AG04449 (cell line): ENCODE data around the gene YARS1.

Experiments used
- CTCF ChIA-PET: fragments of 350-600 bp; formaldehyde crosslinking; extraction: SDS; loops from one replicate; lab custom pipeline; 2021; ENCODE audit warnings: antibody characterized with exemption; lab: Yijun Ruan, JAX
- POLR2A ChIA-PET: fragments of 400-600, 350-600 bp; formaldehyde crosslinking; extraction: SDS; loops from one replicate; lab custom pipeline; 2020; ENCODE audit warnings: antibody characterized with exemption, inconsistent platforms; lab: Yijun Ruan, JAX
- DNase-seq: peaks from one replicate; pipeline ENCODE4 v3.0.0-alpha.2; 2010; ENCODE audit warnings: low read depth, low spot score
- H3K4me3 ChIP-seq: 2 replicates; pipeline ENCODE4 v1.5.1; 2011; ENCODE audit warnings: low read depth, mild to moderate bottlenecking, control low read depth, low read length
- TF ChIP-seq, protein P1 (sequence below): IDR thresholded peaks from one replicate; pipeline ENCODE4 v1.5.1; 2011; ENCODE audit warnings: mild to moderate bottlenecking, moderate library complexity, low read length, control low read depth, inconsistent platforms; ENCODE audit not compliant: insufficient read depth; ENCODE audit errors: missing control alignments

The YARS1 gene

DNA sequence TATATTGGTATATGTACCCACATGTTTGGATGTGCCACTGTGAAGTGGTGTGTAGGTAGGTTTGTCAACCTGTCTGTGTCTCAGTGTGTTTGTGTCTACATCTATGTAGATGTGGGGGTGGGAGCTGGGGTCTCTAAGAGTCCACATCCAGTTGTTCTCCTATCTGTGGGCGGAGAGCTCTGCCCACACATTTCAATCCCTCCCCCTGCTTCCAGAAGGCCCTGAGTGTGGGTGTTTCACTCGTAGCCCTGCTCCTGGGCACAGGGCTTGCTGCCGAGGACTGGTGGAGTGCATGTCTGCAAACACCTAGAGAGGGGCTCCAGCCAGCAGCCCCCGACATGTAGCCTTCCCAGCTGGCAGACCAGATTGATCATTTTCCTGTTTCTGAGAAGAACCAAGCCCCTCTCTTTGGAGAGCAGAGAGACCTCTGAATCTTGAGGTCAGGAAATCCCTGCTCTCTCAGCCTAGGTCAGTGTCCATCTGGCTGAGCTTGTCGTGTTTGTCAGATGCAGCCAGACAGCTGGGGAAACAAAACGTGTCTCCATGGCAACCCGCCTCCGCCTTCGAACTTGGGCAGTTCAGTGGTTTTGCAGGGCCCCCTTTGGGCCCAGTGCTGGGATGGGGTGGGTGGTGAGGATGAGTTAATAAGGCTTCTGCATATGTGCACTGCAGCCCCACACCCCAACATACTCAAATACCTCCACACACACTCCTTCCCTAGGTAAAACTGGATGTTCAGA is 83.4 kb downstream of the YARS1 start:
- CTCF ChIA-PET, result interaction anchor here (1.3 to 3.6 kb wide), 3 partner anchors 22 to 41 kb away, joined by 3 to 14 read pairs (median 4); no protein-coding TSS in a partner anchor

DNA sequence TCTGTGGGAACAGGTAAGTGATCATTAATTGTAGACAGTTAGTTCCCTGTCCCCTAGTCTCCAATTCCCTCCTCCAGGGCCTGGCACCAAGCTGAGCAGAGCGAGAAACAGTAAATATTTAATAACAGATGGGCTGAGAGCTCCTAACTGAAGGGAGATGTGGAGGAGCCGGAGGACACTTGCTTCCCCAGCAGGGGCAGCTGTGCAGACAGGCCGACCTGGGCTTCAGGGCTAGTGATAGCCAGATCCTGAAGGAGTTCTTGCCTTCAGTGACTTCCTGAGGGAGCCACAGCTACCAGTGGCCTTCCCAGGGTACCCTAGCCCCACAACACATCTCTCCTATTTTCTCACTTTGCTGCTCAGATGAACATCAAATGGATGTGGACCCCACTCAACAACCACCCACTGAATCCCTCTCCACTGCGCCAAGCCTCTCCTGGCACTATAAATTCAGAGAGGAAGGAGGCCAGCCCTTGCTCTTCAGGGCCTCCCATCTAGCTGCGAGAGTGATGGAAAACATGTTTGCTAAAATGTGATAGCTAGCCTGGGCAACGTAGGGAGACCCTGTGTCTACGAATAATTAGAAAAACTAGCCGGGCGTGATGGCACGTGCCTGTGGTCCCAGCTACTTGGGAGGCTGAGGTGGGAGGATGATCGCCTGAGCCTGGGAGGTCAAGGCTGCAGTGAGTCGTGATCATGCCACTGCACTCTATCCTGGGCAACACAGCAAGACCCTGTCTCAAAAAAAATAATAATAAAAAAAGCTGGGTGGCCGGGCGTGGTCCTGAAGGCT is 87.7 kb downstream of the YARS1 start:
- TF ChIP-seq, protein P1, sequence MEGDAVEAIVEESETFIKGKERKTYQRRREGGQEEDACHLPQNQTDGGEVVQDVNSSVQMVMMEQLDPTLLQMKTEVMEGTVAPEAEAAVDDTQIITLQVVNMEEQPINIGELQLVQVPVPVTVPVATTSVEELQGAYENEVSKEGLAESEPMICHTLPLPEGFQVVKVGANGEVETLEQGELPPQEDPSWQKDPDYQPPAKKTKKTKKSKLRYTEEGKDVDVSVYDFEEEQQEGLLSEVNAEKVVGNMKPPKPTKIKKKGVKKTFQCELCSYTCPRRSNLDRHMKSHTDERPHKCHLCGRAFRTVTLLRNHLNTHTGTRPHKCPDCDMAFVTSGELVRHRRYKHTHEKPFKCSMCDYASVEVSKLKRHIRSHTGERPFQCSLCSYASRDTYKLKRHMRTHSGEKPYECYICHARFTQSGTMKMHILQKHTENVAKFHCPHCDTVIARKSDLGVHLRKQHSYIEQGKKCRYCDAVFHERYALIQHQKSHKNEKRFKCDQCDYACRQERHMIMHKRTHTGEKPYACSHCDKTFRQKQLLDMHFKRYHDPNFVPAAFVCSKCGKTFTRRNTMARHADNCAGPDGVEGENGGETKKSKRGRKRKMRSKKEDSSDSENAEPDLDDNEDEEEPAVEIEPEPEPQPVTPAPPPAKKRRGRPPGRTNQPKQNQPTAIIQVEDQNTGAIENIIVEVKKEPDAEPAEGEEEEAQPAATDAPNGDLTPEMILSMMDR, result peak; percentile 6
- POLR2A ChIA-PET, result interaction anchor here (0.5 to 2.5 kb wide), 4 partner anchors 23 to 83 kb away, joined by 3 to 20 read pairs (median 4); partner anchors contain the start of gene SYNC
- H3K4me3 ChIP-seq, result no peak overlapping the region
- CTCF ChIA-PET, result interaction anchor here (0.8 to 4.1 kb wide), 8 partner anchors 10 to 44 kb away, joined by 3 to 50 read pairs (median 4); no protein-coding TSS in a partner anchor
- DNase-seq, result no peak

More for the DNA sequence above, 83.4 kb downstream of the YARS1 start:
- H3K4me3 ChIP-seq, result no peak overlapping the region
- no peak for DNase-seq
- POLR2A ChIA-PET, result interaction anchor here (1.1 kb wide), 1 partner anchor 30 kb away, joined by 3 read pairs; no protein-coding TSS in a partner anchor
- TF ChIP-seq, protein P1, result no peak

DNA sequence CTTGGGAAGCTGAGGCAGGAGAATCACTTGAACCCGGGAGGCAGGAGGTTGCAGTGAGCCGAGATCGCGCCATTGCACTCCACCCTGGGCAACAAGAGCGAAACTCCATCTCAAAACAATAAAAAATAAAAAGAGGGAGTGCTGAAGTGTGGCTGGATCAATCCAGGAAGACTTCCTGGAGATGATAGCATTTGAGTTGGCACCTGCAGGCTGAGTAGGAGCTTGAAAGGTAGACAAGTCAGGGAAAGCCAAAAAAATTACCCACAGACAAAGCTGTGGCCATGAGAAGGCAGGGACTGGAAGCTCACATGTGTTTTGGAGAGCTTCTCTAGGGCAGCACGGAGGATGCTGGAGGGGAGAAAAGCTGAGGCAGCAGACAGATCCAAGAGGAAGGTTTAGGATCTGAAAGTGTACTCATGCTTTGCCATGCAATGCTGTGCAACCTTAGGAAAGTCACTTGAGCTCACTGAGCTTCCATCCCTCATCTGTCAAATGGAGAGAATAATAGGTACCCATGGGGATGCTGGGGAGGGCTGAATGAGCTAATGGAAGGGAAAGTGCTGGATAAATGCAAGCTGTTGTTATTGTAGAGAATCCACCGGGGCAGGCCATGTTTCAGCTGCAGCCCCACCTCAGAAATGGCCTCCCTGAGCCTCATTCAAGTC is 88.6 kb downstream of the YARS1 start:
- H3K4me3 ChIP-seq, result no peak overlapping the region
- DNase-seq, result no peak
- ChIA-PET CTCF (interaction anchor here (0.9 to 4.1 kb wide), 7 partner anchors 9 to 45 kb away, joined by 3 to 50 read pairs (median 4); no protein-coding TSS in a partner anchor), POLR2A (interaction anchor here (2.5 kb wide), 1 partner anchor 25 kb away, joined by 20 read pairs; the partner anchor contains the start of gene SYNC)
- TF ChIP-seq, protein P1, result no peak

DNA sequence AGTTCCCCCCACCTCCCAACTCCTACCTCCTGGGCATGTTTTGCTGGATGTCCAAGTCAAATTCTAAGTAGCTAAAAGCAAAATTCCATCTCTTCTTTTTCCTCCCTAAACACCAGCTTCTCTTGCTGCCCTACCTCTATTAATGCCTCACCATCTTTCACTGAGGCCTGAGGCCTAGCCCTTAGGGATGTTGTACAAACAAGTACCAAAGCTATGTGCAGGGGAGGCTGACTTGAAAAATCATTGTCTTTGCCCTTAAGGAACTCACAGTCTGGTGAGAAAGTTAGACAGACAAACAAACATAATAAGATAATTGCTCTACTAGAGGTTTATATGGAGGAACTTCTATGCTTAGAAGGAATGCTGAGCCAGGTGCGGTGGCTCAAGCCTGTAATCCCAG is 89.3 kb downstream of the YARS1 start:
- TF ChIP-seq, protein P1, result no peak
- H3K4me3 ChIP-seq, result no peak overlapping the region
- ChIA-PET POLR2A (interaction anchor here (2.5 kb wide), 1 partner anchor 24 kb away, joined by 20 read pairs; the partner anchor contains the start of gene SYNC), CTCF (interaction anchor here (0.9 to 4.1 kb wide), 5 partner anchors 9 to 46 kb away, joined by 4 to 50 read pairs (median 6); a partner anchor contains a TSS)
- DNase-seq, result no peak

DNA sequence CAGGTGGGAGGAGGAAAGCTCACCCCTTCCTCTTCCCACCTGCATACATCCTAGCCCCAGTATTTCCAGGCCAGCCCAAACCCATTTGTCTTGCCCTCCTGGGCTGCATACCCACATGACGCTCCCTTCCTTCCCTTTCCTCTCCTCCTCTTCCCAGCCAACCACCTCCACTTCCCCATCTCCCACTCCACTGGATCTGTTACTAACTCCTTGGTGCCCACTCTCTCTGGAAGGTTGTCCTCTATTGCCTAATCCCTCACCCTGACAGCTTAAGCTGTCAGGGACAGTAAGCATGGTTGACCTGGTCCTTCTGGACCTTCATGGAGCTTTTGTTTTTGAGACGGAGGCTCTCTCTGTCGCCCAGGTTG is 91.6 kb downstream of the YARS1 start:
- TF ChIP-seq, protein P1, result no peak

More for the DNA sequence above, 91.6 kb downstream of the YARS1 start:
- ChIA-PET POLR2A (interaction anchor here (0.7 to 1.4 kb wide), 3 partner anchors 13 to 22 kb away, joined by 3 to 12 read pairs (median 3); partner anchors contain the start of gene SYNC), CTCF (interaction anchor here (0.9 to 6.0 kb wide), 5 partner anchors 9 to 49 kb away, joined by 3 to 71 read pairs (median 3); no protein-coding TSS in a partner anchor)
- no peak overlapping the region for H3K4me3 ChIP-seq
- DNase-seq, result no peak
